OCI-LY3 (cell line): ENCODE data around the gene PI4KB.

Source experiments
- EZH2phosphoT487 ChIP-seq: fragments of 200-600 bp; shearing (Covaris generic); IDR thresholded peaks from 2 replicates; pipeline ENCODE4 v1.6.1; 2018; ENCODE audit warnings: antibody characterized with exemption, mixed run types, low read depth
- TF ChIP-seq, protein P1 (sequence below): fragments of 200-600, 300-600 bp; sonication (generic); IDR thresholded peaks from 2 replicates; pipeline ENCODE4 v1.5.1; 2014; ENCODE audit warnings: antibody characterized with exemption, low read length, low read depth

DNA sequence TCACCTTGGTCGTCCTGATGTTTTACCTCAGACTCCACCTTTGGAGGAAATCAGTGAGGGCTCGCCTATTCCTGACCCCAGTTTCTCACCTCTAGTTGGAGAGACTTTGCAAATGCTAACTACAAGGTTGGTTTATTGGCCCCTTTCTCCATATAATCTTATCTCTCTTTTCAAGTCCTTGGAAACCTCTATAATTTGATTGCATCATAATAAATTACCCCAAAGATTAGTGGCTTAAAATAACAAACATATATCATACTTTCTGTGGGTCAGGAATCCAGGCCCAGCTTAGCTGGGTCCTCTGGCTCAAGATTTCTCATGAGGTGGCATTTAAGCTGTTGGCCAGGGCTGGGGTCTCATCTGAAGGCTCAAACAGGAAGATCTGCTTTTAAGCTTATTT is 84.8 kb downstream of the PI4KB start:
- TF ChIP-seq, protein P1, sequence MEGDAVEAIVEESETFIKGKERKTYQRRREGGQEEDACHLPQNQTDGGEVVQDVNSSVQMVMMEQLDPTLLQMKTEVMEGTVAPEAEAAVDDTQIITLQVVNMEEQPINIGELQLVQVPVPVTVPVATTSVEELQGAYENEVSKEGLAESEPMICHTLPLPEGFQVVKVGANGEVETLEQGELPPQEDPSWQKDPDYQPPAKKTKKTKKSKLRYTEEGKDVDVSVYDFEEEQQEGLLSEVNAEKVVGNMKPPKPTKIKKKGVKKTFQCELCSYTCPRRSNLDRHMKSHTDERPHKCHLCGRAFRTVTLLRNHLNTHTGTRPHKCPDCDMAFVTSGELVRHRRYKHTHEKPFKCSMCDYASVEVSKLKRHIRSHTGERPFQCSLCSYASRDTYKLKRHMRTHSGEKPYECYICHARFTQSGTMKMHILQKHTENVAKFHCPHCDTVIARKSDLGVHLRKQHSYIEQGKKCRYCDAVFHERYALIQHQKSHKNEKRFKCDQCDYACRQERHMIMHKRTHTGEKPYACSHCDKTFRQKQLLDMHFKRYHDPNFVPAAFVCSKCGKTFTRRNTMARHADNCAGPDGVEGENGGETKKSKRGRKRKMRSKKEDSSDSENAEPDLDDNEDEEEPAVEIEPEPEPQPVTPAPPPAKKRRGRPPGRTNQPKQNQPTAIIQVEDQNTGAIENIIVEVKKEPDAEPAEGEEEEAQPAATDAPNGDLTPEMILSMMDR, result no peak
- TF ChIP-seq EZH2phosphoT487, result no peak
